Measurements from ENCODE around the gene NADSYN1.

The NADSYN1 gene

DNA sequence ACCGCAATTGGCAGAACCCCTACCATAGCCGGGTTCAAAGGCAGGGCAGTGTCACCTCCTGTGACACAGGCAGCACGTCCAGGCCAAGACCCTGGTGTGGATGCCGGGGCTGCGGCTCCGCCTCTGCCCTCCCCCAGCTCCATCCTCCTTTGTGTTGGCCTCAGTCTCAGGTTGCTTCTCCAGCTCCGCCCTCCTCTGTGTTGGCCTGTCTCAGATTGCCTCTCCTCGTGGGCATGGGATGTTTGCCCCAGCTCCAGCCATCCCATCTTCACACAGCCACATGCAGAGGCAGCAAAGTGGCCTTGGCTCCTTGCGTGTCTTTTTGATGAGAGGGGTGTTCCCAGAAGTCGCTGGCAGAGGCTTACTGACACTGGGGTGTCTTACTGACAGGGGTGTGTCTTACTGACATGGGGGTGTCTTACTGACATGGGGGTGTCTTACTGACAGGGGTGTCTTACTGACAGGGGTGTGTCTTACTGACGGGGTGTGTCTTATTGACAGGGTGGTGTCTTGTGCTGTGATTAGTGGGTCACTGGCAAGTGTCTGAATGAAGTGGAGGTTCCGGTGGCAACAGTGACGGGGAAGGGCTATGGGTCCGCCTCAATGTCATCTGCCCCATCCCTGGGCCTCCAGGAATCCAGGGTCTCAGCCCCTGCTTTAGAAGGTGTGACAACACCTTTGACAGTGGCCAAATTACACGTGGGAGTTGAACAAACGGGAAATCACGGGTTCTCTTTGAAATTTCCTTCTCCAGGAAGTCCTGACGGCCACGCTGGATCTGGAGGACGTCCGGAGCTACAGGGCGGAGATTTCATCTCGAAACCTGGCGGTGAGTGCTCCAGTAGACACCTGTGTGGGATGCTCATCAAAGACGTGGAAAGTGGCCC lies 24.9 kb downstream of the NADSYN1 start:
- no peak for TF ChIP-seq CREB1 (IDR thresholded peaks at IDR 0.05; ENCODE audit: low read depth)
- no peak for TF ChIP-seq YY1 (IDR thresholded peaks at IDR 0.05; ENCODE audit: low read depth)
- TF ChIP-seq, protein P1, sequence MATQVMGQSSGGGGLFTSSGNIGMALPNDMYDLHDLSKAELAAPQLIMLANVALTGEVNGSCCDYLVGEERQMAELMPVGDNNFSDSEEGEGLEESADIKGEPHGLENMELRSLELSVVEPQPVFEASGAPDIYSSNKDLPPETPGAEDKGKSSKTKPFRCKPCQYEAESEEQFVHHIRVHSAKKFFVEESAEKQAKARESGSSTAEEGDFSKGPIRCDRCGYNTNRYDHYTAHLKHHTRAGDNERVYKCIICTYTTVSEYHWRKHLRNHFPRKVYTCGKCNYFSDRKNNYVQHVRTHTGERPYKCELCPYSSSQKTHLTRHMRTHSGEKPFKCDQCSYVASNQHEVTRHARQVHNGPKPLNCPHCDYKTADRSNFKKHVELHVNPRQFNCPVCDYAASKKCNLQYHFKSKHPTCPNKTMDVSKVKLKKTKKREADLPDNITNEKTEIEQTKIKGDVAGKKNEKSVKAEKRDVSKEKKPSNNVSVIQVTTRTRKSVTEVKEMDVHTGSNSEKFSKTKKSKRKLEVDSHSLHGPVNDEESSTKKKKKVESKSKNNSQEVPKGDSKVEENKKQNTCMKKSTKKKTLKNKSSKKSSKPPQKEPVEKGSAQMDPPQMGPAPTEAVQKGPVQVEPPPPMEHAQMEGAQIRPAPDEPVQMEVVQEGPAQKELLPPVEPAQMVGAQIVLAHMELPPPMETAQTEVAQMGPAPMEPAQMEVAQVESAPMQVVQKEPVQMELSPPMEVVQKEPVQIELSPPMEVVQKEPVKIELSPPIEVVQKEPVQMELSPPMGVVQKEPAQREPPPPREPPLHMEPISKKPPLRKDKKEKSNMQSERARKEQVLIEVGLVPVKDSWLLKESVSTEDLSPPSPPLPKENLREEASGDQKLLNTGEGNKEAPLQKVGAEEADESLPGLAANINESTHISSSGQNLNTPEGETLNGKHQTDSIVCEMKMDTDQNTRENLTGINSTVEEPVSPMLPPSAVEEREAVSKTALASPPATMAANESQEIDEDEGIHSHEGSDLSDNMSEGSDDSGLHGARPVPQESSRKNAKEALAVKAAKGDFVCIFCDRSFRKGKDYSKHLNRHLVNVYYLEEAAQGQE (IDR thresholded peaks at IDR 0.05; ENCODE audit: low read depth): no peak
- TF ChIP-seq ZBTB7A (IDR thresholded peaks at IDR 0.05; ENCODE audit: low read depth): no peak
- no peak for TF ChIP-seq CEBPB (IDR thresholded peaks at IDR 0.05)
- TF ChIP-seq TAF1 (IDR thresholded peaks at IDR 0.05; ENCODE audit: low read depth): no peak
- TF ChIP-seq TEAD4 (IDR thresholded peaks at IDR 0.05): no peak
- TF ChIP-seq NFIC (IDR thresholded peaks at IDR 0.05): no peak
- TF ChIP-seq, protein P2, sequence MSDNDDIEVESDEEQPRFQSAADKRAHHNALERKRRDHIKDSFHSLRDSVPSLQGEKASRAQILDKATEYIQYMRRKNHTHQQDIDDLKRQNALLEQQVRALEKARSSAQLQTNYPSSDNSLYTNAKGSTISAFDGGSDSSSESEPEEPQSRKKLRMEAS (IDR thresholded peaks at IDR 0.05): no peak
- no peak for TF ChIP-seq TCF12 (IDR thresholded peaks at IDR 0.05; ENCODE audit: low read depth)
- TF ChIP-seq EP300 (IDR thresholded peaks at IDR 0.05; ENCODE audit: borderline replicate concordance): no peak
- TF ChIP-seq EGR1 (IDR thresholded peaks at IDR 0.05): no peak
- TF ChIP-seq RAD21 (IDR thresholded peaks at IDR 0.05; ENCODE audit: low read depth): no peak
- TF ChIP-seq, protein P3, sequence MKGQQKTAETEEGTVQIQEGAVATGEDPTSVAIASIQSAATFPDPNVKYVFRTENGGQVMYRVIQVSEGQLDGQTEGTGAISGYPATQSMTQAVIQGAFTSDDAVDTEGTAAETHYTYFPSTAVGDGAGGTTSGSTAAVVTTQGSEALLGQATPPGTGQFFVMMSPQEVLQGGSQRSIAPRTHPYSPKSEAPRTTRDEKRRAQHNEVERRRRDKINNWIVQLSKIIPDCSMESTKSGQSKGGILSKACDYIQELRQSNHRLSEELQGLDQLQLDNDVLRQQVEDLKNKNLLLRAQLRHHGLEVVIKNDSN (IDR thresholded peaks at IDR 0.05): no peak
- TF ChIP-seq FOXM1 (IDR thresholded peaks at IDR 0.05; ENCODE audit: borderline replicate concordance, low read depth): no peak

DNA sequence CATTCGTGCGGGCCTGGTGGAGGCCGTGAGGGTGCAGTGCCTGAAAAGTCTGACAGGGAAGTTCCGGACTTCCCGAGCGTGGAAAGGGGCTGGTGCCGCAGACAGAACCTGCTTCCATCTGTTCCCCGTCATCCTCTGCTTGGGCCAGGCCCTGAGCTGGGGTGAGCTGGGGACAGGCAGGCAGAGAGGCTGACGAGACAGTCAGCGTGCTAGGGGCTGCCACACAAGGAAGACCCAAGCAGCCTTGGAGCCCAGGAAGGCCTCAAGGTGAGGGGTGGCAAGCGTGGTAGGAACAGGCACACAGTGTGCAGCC lies 25.5 kb downstream of the NADSYN1 start:
- TF ChIP-seq YY1 (IDR thresholded peaks at IDR 0.05; ENCODE audit: low read depth) (no peak), TCF12 (IDR thresholded peaks at IDR 0.05; ENCODE audit: low read depth) (no peak), ZBTB7A (IDR thresholded peaks at IDR 0.05; ENCODE audit: low read depth) (no peak), FOXM1 (IDR thresholded peaks at IDR 0.05; ENCODE audit: borderline replicate concordance, low read depth) (no peak), CEBPB (IDR thresholded peaks at IDR 0.05) (no peak), TEAD4 (IDR thresholded peaks at IDR 0.05) (no peak), TAF1 (IDR thresholded peaks at IDR 0.05; ENCODE audit: low read depth) (no peak), EGR1 (IDR thresholded peaks at IDR 0.05) (no peak)
- TF ChIP-seq, protein P3 (IDR thresholded peaks at IDR 0.05): no peak

DNA sequence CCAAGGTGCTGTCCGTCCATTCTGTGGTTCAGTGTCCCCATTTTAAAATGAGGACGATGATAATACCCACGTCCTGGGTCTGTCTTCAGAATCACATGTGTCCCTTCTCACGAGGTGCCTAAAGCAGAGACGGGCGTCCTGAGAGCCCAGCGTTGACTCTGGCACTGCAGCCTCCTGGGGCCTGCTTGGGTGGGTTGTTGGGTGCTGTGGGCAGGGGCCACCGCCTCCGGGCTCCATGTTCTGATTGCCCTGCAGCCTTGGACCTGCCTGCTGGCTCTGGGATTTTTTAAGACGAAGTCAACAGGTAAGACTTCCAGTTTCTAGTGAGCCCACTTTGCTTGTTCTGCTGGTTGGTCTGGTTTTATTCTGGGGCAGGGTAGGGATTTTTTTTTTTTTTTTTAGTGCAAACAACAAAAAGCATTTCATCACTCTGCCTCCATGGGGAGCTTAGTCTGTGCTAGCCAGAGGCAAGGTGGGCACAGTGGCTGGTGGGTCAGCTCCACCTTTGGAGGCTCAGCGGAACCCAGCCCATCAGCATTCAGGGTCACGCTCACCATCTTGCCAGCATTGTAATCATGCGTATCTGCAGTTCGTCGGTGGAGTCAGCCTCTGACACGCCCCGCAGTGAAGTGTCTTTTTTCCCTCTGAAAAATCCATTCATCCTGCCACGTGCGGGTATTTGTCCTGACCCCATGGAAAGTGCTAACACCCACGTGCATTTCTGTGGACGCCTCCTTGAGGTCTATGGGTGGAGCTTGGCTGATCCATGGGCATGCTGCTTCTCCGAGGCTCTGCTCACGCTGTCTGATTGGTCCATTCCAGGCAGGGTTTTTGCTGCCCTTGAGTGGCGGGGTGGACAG lies 28.3 kb downstream of the NADSYN1 start:
- TF ChIP-seq, protein P3 (IDR thresholded peaks at IDR 0.05): no peak
- TF ChIP-seq CEBPB (IDR thresholded peaks at IDR 0.05): no peak
- no peak for TF ChIP-seq EP300 (IDR thresholded peaks at IDR 0.05; ENCODE audit: borderline replicate concordance)
- no peak for TF ChIP-seq TEAD4 (IDR thresholded peaks at IDR 0.05)
- TF ChIP-seq RAD21 (IDR thresholded peaks at IDR 0.05; ENCODE audit: low read depth): no peak
- no peak for TF ChIP-seq CREB1 (IDR thresholded peaks at IDR 0.05; ENCODE audit: low read depth)
- TF ChIP-seq, protein P2 (IDR thresholded peaks at IDR 0.05): no peak
- TF ChIP-seq EGR1 (IDR thresholded peaks at IDR 0.05): no peak
- no peak for TF ChIP-seq ZBTB7A (IDR thresholded peaks at IDR 0.05; ENCODE audit: low read depth)
- no peak for TF ChIP-seq TAF1 (IDR thresholded peaks at IDR 0.05; ENCODE audit: low read depth)
- TF ChIP-seq NFIC (IDR thresholded peaks at IDR 0.05): no peak
- TF ChIP-seq, protein P1 (IDR thresholded peaks at IDR 0.05; ENCODE audit: low read depth): no peak
- TF ChIP-seq YY1 (IDR thresholded peaks at IDR 0.05; ENCODE audit: low read depth): no peak
- no peak for TF ChIP-seq TCF12 (IDR thresholded peaks at IDR 0.05; ENCODE audit: low read depth)
- no peak for TF ChIP-seq FOXM1 (IDR thresholded peaks at IDR 0.05; ENCODE audit: borderline replicate concordance, low read depth)

DNA sequence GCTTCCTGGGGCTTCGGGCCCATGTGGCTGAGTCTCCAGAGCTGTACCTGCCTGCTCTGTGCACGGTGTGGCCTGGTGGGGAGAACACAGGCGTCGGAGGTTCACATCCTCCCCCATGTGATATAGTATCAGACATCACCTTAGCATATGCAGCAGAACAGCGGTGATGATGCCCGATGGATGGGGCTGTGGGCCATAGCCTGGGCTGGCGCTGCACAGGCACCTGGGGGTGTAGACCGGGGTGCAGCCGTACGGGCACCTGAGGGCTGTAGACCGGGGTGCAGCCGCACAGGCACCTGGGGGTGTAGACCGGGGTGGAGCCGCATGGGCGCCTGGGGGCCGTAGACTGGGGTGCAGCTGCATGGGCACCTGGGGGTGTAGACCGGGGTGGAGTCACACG lies 29.2 kb downstream of the NADSYN1 start:
- TF ChIP-seq TCF12 (IDR thresholded peaks at IDR 0.05; ENCODE audit: low read depth): no peak
- TF ChIP-seq TEAD4 (IDR thresholded peaks at IDR 0.05): no peak
- TF ChIP-seq FOXM1 (IDR thresholded peaks at IDR 0.05; ENCODE audit: borderline replicate concordance, low read depth): no peak
- TF ChIP-seq ZBTB7A (IDR thresholded peaks at IDR 0.05; ENCODE audit: low read depth): no peak
- TF ChIP-seq YY1 (IDR thresholded peaks at IDR 0.05; ENCODE audit: low read depth): no peak
- TF ChIP-seq CEBPB (IDR thresholded peaks at IDR 0.05): no peak
- TF ChIP-seq RAD21 (IDR thresholded peaks at IDR 0.05; ENCODE audit: low read depth): no peak
- TF ChIP-seq CREB1 (IDR thresholded peaks at IDR 0.05; ENCODE audit: low read depth): no peak
- TF ChIP-seq, protein P3 (IDR thresholded peaks at IDR 0.05): no peak
- no peak for TF ChIP-seq TAF1 (IDR thresholded peaks at IDR 0.05; ENCODE audit: low read depth)
- no peak for TF ChIP-seq EP300 (IDR thresholded peaks at IDR 0.05; ENCODE audit: borderline replicate concordance)
- TF ChIP-seq NFIC (IDR thresholded peaks at IDR 0.05): no peak
- TF ChIP-seq EGR1 (IDR thresholded peaks at IDR 0.05): no peak
- TF ChIP-seq, protein P2 (IDR thresholded peaks at IDR 0.05): no peak
- TF ChIP-seq, protein P1 (IDR thresholded peaks at IDR 0.05; ENCODE audit: low read depth): no peak

All from Ishikawa (cell line).